ENCODE data around the gene TMPRSS4.
"Not testable (repeated sequence)": the region's sequence is repeated elsewhere in the genome, so short reads cannot be mapped to it uniquely, and the experiment has no call there.

The TMPRSS4 gene

GRCh38 chr11:118060081-118060661, 16.7 kb upstream of the TMPRSS4 start:
- no peak for TF ChIP-seq POLR2A (IDR thresholded peaks at IDR 0.05; ENCODE audit: low read depth, low read length)
- FAIRE-seq (no peak), DNase-seq (ENCODE audit: insufficient read length, low spot score) (no peak)

GRCh38 chr11:118060869-118061268, 16.0 kb upstream of the TMPRSS4 start:
- FAIRE-seq (no peak), DNase-seq (ENCODE audit: insufficient read length, low spot score) (no peak)

GRCh38 chr11:118061586-118062125, 15.2 kb upstream of the TMPRSS4 start:
- TF ChIP-seq POLR2A (IDR thresholded peaks at IDR 0.05; ENCODE audit: low read depth, low read length) = no peak
- DNase-seq (ENCODE audit: insufficient read length, low spot score) (no peak), FAIRE-seq (no peak)

More at GRCh38 chr11:118060869-118061268, 16.0 kb upstream of the TMPRSS4 start:
- TF ChIP-seq POLR2A (IDR thresholded peaks at IDR 0.05; ENCODE audit: low read depth, low read length) = no peak

GRCh38 chr11:118062181-118062580, 14.7 kb upstream of the TMPRSS4 start:
- DNase-seq (ENCODE audit: insufficient read length, low spot score); FAIRE-seq: not testable (repeated sequence)

GRCh38 chr11:118062631-118063030, 14.2 kb upstream of the TMPRSS4 start:
- not testable (repeated sequence) for DNase-seq (ENCODE audit: insufficient read length, low spot score); FAIRE-seq

GRCh38 chr11:118064956-118065355, 11.9 kb upstream of the TMPRSS4 start:
- TF ChIP-seq POLR2A (IDR thresholded peaks at IDR 0.05; ENCODE audit: low read depth, low read length) = no peak
- DNase-seq (ENCODE audit: insufficient read length, low spot score) (no peak), FAIRE-seq (no peak)

- DNase-seq (ENCODE audit: insufficient read length, low spot score) = no peak
- TF ChIP-seq POLR2A (IDR thresholded peaks at IDR 0.05; ENCODE audit: low read depth, low read length) = no peak
- FAIRE-seq = no peak
These were observed 11.5 kb upstream of the TMPRSS4 start for GRCh38 chr11:118065384-118065783.

GRCh38 chr11:118067006-118067405, 9.9 kb upstream of the TMPRSS4 start:
- DNase-seq (ENCODE audit: insufficient read length, low spot score) (no peak), FAIRE-seq (no peak)
- no peak for TF ChIP-seq POLR2A (IDR thresholded peaks at IDR 0.05; ENCODE audit: low read depth, low read length)

GRCh38 chr11:118068206-118068944, 8.5 kb upstream of the TMPRSS4 start:
- DNase-seq (ENCODE audit: insufficient read length, low spot score) (no peak), FAIRE-seq (no peak)
- TF ChIP-seq POLR2A (IDR thresholded peaks at IDR 0.05; ENCODE audit: low read depth, low read length) = no peak

GRCh38 chr11:118068945-118069612, 7.8 kb upstream of the TMPRSS4 start:
- FAIRE-seq = no peak
- TF ChIP-seq POLR2A (IDR thresholded peaks at IDR 0.05; ENCODE audit: low read depth, low read length) = no peak

GRCh38 chr11:118071416-118072030, 5.4 kb upstream of the TMPRSS4 start:
- DNase-seq (ENCODE audit: insufficient read length, low spot score) (no peak), FAIRE-seq (no peak)
- no peak for TF ChIP-seq POLR2A (IDR thresholded peaks at IDR 0.05; ENCODE audit: low read depth, low read length)

More at GRCh38 chr11:118068945-118069612, 7.8 kb upstream of the TMPRSS4 start:
- DNase-seq (ENCODE audit: insufficient read length, low spot score) = no peak

GRCh38 chr11:118073554-118073953, 3.3 kb upstream of the TMPRSS4 start:
- no peak for TF ChIP-seq POLR2A (IDR thresholded peaks at IDR 0.05; ENCODE audit: low read depth, low read length)
- FAIRE-seq (no peak), DNase-seq (ENCODE audit: insufficient read length, low spot score) (no peak)

GRCh38 chr11:118074091-118074685, 2.7 kb upstream of the TMPRSS4 start:
- no peak for FAIRE-seq
- TF ChIP-seq POLR2A (IDR thresholded peaks at IDR 0.05; ENCODE audit: low read depth, low read length) = no peak
- DNase-seq (ENCODE audit: insufficient read length, low spot score) = no peak

GRCh38 chr11:118074785-118075184, 2.1 kb upstream of the TMPRSS4 start:
- FAIRE-seq = no peak

More at GRCh38 chr11:118074785-118075184, 2.1 kb upstream of the TMPRSS4 start:
- no peak for DNase-seq (ENCODE audit: insufficient read length, low spot score)
- TF ChIP-seq POLR2A (IDR thresholded peaks at IDR 0.05; ENCODE audit: low read depth, low read length) = no peak
